ENCODE results near the gene FBLN1.
A peak's percentile ranks its signal among the peaks of the same experiment; 100 is the strongest.

FBLN1 gene

DNA sequence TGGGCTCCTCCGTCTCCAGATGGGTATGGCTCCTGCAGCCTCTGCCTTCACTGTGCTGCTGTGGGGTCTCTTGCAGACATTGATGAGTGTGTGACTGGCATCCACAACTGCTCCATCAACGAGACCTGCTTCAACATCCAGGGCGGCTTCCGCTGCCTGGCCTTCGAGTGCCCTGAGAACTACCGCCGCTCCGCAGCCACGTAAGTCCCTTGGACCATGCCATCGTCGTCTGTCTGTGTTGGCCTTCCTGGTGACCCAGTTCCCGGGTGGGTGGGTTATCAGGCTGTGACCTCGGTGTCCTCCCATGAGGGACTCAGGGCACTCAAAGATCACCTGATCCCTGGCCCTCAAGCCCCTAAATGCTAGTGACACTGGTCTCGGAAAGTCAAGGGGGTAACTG, 47.7 kb downstream of the FBLN1 start:
- peaks cover 45% of the 10 kb centered on the region for H3K4me1 Mint-ChIP-seq
- H3K27ac Mint-ChIP-seq = peak overlapping the region; percentile 57

DNA sequence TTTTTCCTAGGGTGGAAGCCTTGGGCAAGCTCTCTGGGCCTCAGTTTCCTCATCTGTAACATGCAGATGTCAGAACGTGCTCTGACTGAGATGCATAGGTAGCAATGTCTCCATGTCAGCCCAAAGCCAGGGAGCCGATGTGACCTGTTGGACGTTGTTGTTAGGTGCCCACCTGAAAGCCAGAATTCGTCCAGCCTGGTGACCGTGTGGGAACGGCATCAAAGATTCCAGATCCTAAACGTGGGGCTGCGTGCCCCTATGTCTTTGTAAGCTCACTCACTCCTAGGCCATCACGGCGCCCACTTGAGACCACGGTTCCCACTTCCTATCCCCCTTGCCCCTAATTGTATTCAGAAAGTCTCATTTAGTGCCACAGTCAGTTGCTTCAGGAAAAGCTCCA, 48.2 kb downstream of the FBLN1 start:
- H3K4me3 Mint-ChIP-seq = no peak overlapping the region
- DNase-seq = no peak
- peak overlapping the region; percentile 86 for H3K27ac Mint-ChIP-seq
- peaks cover 50% of the 10 kb centered on the region for H3K36me3 Mint-ChIP-seq (ENCODE audit: low read depth)
- TF ChIP-seq, protein P1, sequence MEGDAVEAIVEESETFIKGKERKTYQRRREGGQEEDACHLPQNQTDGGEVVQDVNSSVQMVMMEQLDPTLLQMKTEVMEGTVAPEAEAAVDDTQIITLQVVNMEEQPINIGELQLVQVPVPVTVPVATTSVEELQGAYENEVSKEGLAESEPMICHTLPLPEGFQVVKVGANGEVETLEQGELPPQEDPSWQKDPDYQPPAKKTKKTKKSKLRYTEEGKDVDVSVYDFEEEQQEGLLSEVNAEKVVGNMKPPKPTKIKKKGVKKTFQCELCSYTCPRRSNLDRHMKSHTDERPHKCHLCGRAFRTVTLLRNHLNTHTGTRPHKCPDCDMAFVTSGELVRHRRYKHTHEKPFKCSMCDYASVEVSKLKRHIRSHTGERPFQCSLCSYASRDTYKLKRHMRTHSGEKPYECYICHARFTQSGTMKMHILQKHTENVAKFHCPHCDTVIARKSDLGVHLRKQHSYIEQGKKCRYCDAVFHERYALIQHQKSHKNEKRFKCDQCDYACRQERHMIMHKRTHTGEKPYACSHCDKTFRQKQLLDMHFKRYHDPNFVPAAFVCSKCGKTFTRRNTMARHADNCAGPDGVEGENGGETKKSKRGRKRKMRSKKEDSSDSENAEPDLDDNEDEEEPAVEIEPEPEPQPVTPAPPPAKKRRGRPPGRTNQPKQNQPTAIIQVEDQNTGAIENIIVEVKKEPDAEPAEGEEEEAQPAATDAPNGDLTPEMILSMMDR (IDR thresholded peaks at IDR 0.05) = no peak
- H3K9me3 Mint-ChIP-seq = no peaks in the 10 kb centered on the region
- peaks cover 45% of the 10 kb centered on the region for H3K4me1 Mint-ChIP-seq
- H3K27me3 Mint-ChIP-seq (ENCODE audit: low read depth, poor library complexity) = peaks cover 6% of the 10 kb centered on the region

More for the DNA sequence above, 47.7 kb downstream of the FBLN1 start:
- TF ChIP-seq, protein P1 (IDR thresholded peaks at IDR 0.05) = no peak
- Mint-ChIP-seq H3K36me3 (ENCODE audit: low read depth) (peaks cover 48% of the 10 kb centered on the region), H3K9me3 (no peaks in the 10 kb centered on the region), H3K4me3 (no peak overlapping the region), H3K27me3 (ENCODE audit: low read depth, poor library complexity) (peaks cover 6% of the 10 kb centered on the region)
- no peak for DNase-seq

DNA sequence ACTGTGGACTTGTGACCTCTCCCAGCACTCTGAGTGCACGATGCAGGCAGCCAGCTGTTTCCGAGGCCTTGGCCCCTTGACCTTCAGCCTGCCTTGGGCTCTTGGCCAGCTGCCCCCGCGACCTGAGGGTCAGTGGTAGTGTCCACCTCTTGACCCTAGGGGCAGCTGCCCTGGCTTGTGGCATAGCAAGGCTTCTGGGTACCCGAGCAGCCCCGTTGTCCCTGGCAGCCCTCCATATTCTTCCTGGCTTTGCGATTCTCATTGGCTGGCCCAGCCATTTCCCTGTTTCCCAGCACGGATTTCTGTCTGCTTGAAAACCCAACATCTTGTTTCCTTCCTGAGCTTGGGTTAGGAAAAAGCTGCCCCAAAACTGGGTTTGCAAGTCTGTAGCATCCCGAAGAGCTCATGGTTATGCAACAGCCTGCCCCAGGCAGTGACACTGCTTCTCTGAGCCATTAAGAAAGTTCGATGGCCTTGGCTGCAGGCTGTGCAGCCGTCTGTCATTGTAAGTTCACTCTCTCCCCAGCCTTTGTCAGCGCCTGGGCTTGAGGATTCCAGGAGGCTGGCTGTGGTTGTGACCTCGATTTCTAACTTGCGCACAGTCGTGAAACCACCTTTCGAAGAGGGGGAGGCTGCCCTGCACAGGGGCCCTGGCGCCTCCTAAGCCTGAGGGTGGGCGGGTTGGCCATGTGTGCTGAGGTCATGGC, 48.8 kb downstream of the FBLN1 start:
- peak overlapping the region; percentile 86 for H3K27ac Mint-ChIP-seq
- H3K27me3 Mint-ChIP-seq (ENCODE audit: low read depth, poor library complexity) = peaks cover 6% of the 10 kb centered on the region
- peak; percentile 30 for DNase-seq
- peaks cover 4% of the 10 kb centered on the region for H3K9me3 Mint-ChIP-seq
- H3K36me3 Mint-ChIP-seq (ENCODE audit: low read depth) = peaks cover 54% of the 10 kb centered on the region
- TF ChIP-seq, protein P1 (IDR thresholded peaks at IDR 0.05) = no peak
- no peak overlapping the region for H3K4me3 Mint-ChIP-seq
- peaks cover 44% of the 10 kb centered on the region for H3K4me1 Mint-ChIP-seq

DNA sequence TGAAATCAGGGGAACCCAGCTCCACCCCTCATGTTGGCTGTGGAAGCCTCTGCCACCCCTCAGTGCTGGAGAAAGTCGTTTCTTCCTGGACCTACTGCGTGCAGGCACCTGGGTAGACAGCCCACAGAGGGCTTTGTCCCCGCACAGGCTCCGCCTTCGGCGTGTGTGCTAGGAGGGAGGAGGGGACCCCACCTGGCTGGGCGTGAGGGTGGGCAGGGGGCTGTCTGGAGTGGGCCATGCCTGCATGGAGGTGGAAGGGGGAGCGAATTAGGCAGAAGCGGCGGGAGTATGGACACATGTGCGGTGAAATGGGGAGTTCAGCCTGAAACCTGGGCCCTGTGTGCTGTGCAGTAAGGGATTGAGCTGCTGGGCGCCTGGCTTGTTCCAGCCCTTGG, 49.3 kb downstream of the FBLN1 start:
- Mint-ChIP-seq H3K4me1 (peaks cover 40% of the 10 kb centered on the region), H3K27ac (peak overlapping the region; percentile 51), H3K4me3 (no peak overlapping the region), H3K36me3 (ENCODE audit: low read depth) (peaks cover 56% of the 10 kb centered on the region), H3K9me3 (peaks cover 4% of the 10 kb centered on the region), H3K27me3 (ENCODE audit: low read depth, poor library complexity) (peaks cover 6% of the 10 kb centered on the region)
- no peak for DNase-seq
- TF ChIP-seq, protein P1 (IDR thresholded peaks at IDR 0.05) = no peak

DNA sequence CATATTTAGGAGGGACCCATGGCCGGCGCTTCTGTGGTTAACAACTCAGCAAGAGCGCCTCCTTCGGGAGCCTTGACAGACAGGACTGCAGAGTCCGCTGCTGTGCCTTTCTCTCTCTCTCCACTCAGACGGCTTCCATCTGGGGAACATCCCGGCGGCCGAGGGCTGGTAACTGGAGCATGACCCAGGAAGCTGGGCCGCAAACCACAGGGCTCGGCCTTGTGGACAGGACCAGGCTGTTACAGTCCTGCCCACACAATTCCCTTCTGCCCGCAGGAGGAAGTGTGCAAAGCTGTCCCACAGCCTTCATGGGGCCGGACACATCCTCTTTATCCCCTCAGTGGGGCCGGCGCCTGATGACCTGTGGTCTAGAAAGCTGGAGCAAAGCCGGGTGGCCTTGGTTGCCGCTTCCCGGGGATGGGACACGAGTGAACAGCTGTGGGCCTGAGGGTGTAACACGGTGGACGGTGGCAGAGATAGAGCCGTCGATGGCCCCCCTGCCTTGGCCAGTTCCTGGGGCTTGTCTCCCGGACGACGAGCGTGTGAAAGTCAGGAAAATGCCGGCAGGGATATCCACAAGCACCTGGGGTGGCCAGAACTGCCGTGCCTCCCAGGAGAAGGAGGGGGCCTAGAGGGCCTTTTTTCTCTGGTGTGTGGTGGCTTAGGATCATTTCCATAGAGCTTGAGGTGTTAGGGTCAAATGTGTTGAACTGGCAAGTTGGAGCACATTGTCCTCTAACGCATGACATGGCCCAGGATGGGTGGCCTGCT, 50.1 kb downstream of the FBLN1 start:
- H3K36me3 Mint-ChIP-seq (ENCODE audit: low read depth) = peaks cover 60% of the 10 kb centered on the region

More for the DNA sequence above, 50.1 kb downstream of the FBLN1 start:
- Mint-ChIP-seq H3K27ac (peak overlapping the region; percentile 61), H3K27me3 (ENCODE audit: low read depth, poor library complexity) (peaks cover 6% of the 10 kb centered on the region), H3K9me3 (peaks cover 8% of the 10 kb centered on the region), H3K4me3 (no peak overlapping the region), H3K4me1 (peaks cover 40% of the 10 kb centered on the region)
- TF ChIP-seq, protein P1 (IDR thresholded peaks at IDR 0.05) = no peak
- DNase-seq = peak; percentile 51
